ENCODE data around the gene KRT85.
"Not testable (repeated sequence)": the region's sequence is repeated elsewhere in the genome, so short reads cannot be mapped to it uniquely, and the experiment has no call there.

The KRT85 gene

DNA sequence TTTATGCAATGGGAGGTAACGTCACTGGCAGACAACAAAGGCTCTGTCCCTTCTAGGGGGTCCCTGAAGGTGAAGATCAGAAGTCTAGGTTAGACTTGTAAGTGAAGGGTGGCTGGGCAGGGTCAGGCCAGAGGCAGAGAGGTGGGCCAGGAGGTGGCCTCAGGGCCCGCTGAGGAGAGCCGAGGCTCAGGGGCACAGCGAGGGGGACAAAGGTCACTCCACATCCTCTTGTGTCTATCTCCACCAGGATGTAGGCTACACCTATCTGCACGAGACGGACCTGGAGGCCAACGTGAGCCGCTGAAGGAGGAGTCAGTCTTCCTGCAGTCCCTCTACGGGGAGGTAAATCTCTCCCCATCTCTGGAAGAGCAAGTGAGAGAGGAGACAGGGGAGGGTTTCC is 20.3 kb downstream of the KRT85 start:
- no peak for DNase-seq

DNA sequence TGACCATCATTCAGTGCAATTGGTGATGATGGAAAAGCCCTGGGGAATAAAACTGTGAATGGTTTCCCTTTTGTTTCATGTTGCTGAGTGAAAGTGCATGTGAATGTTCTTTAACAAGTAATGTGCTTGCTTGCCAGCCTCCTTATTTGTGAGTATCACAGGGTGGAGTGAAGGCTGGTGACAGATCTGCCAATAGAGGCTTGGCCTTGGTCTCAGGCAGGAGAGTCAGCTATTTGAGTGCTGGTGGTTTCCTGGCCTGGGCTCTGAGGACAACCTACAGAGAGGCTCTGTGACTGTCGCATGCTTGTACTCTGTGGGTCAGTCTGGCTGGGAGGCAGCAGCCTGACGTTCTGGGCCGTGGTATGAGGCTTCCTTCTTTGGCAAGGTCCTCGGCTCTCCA is 20.7 kb downstream of the KRT85 start:
- DNase-seq: no peak

DNA sequence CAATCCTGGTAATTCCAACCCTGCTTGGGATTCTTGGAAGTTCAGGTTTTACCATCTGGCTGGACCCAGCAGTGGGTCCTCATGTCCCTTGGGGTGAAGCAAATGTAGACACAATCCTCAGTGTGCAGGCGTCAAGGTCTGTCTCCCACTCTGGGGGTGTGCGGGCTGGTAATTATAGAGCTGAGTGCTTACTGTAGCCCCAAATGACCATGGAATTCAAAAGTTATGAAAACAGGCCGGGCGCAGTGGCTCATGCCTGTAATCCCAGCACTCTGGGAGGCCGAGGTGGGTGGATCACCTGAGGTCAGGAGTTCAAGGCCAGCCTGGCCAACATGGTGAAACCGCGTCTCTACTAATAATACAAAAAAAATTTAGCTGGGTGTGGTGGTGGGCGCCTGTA is 22.2 kb downstream of the KRT85 start:
- not testable (repeated sequence) for DNase-seq

DNA sequence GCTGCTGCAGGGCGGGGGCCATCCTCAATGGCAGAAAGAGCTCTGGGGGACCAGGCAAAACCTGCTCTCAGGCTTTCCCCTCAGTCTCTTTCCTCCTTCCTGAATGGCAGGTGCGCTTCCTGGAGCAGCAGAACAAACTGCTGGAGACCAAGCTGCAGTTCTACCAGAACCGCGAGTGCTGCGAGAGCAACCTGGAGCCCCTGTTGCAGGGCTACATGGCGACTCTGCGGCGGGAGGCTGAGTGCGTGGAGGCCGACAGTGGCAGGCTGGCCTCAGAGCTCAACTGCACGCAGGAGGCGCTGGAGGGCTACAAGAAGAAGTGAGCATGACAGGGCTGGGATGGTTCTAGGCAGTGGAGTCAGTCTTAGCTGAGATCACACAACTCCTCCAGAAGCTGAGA is 23.2 kb downstream of the KRT85 start:
- DNase-seq: no peak

DNA sequence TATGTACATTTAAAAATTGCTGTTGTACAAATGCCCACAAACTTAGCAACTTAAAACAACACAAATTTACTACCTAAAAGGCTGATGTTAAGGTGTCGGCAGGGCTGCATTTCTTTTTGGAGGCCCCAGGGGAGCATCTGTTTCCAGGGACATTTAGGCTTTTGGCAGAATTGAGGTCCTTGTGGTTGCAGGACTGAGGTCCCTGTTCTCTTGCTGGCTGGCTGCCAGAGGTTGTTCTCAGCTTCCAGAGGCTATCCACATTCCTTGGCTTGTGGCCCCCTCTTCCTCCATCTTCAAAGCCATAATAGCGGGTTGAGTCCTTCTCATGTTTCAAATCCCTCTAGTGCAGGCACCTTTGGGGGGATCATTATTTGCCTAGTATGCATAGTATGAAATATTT is 23.7 kb downstream of the KRT85 start:
- no peak for DNase-seq

DNA sequence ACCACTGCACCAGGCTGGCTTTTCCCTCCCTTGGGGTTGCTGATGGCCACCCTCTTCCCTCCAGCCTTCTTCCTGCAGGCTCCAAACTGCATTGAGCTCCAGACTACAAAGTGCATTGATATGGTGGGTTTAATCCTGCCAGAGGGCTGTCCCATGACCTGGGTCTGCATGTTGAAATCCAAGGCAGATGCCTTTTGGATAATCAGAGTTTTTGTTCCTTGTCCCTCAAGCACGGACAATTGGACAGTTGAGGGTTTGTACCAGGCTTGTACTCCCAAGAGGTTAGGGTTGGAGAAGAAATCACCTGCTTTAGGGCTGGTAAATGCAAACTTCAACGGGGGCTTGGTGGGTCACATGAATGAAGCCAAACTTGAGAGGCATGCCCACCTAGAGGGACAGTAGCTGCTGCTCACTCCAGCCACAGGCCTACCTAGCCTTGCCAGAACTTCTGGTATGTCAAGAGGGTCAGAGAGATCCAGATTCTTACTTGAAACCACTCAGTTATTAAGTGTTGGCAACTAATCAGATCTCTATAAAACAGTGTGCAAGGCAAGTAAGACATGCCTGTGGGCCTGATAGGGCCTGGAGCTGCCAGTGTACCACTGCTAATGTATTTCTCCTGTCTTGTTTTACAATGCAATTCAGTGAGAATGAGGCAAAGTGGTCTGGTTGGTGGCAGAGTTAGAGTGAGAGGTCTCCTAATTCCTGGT is 24.3 kb downstream of the KRT85 start:
- DNase-seq: no peak

DNA sequence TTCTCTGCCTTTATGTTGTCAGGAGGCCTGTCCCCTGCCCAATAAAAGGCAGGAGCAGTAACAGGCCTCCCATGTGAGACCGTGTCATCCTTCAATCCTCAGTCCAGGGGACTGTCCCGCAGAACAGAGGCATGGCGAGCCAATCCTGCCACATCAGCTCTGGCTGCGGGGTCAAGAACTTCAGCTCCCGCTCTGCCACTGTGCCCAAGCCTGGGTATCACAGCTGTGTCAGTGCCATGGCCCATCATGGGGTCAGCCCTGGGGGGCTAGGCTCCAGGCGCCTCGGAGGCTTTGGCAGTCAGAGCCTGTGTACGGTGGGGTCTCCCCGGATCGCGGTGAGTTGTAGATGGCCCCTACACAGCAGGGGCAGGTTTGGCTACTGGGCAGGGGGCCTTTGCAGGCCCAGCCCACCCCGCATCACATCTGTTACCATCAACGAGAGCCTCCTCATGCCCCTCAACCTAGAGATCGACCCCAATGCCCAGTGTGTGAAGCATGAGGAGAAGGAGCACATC is 26.2 kb downstream of the KRT85 start:
- DNase-seq: no peak

DNA sequence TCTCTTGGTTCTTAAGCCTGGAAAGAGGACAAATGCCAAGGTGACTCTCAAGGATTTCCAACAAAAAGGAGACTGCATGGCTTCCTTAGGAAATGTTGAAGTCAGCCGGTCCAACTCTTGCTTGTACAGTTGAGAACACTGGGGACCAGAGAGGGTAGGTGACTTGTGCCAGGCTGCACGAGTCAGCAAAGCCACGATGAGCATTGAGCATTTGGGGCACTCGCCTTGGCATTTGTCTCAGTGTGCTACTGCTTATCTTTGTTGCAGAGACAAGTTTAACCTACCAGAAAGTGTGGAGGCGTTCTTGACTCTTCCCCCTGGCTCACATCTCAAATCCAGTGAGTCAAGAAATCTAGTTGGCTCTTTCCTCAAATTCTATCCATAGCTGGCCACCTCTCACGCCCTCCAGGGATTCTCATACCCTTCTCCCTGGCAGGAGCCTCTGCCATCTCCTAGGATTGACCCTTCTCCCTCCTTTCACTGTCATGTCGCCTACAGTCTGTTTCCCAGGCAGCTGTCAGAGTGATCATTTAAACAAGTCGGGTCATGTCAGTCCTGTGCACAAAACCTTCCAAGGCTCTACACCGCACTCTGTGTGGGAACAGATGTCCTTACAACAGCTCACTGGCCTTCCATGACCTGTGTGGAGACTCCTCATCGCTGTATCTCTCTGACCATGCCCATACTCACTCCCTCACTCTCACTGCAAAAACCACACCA is 28.9 kb downstream of the KRT85 start:
- no peak for DNase-seq

DNA sequence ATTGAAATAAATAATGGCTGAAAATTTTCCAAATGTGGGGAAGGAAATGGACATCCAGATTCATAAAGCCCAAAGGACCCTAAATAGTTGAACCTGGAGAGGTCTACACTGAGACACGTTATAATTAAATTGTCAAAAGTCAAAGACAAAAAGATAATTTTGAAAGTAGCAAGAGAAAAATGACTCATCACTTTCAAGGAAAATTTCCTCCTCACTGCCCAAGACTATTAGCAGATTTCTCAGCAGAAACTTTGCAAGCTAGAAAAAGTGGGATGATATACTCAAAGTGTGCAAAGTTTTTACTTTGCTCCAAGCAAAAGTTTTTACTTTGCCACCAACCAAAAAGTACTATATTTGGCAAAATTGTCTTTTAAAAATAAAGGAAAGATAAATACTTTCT is 30.2 kb downstream of the KRT85 start:
- no peak for DNase-seq

DNA sequence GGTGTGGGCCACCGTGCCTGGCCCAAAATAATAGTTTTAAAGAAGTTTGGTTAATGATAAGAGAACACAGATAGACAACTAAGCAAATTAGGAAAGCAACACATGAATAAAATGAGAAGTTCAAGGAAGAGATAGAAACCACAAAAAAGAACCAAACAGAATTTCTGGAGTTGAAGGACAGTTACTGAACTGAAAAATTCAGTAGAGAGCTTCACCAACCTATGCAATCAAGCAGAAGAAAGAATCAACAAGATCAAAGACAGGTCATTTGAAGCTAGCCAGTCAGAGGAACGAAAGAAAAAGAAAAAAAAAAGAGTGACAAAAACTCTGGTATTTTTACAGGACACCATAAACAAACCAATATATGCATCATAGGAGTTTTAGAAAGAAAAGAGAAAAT is 30.6 kb downstream of the KRT85 start:
- no peak for DNase-seq

DNA sequence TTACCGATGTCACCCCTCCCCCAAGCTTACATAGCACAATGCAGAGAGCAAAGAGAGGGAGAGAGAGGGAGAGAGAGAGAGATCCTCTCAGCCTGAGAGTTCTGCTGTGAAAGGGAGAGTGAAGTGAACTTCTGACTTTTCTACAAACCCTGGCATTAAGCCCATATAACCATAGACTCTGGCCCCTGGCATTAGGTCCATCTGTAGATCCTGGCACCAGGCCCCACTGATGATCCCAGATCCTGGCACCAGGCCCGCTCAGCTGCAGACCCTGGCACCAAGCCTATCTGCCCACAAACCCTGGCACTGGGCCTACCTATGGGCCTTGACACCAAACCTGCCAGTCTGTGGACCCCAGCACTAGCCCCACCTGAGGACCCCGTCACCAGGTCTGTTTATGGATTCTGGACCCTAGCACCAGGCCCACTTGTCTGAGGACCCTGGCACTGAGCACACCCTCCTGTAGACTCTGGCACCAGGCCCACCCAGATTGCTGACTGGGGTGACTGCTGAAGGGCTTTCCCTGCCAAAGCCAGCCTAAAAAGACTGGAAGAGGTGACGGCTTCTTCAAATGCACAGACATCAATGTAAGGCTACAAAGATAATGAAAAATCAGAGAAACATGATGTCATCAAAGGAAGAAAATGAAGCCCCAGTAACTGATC is 31.6 kb downstream of the KRT85 start:
- no peak for DNase-seq

DNA sequence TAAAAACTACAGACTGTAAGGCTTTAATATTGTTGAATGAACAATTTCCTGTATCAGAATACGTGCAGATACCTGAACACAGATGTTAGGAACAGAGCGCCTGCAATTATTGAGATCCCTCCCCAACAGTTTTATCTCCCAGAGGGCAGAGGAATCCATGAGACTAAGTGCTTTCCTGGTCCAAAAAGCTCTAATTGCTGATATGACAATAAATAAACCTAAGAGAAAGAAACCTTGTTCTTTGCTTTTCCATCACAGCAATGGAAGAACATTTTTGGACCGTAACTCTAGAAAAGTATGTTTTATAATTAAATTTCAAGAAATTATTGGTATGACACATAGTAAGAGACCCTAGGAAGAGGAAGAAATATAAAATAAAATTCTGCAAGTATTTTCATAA is 33.1 kb downstream of the KRT85 start:
- DNase-seq: no peak

DNA sequence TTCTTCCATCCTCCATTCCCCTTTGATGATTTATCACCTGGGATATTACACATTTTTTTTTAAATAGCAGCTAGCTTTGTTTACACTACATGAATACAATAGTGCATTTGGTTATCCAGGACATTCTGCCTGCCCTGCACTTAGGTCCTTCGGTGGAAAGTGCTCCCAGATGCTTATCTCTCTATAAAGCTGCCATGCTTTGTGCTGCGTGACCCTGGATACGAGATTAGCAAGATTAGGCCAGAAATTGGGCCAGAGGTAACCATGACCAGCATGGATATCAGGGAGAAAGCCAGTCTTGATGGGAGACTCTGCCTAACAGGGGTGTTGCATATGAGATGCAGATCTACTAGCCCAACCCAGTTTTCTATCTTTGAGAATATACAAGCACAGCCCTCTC is 34.0 kb downstream of the KRT85 start:
- no peak for DNase-seq

DNA sequence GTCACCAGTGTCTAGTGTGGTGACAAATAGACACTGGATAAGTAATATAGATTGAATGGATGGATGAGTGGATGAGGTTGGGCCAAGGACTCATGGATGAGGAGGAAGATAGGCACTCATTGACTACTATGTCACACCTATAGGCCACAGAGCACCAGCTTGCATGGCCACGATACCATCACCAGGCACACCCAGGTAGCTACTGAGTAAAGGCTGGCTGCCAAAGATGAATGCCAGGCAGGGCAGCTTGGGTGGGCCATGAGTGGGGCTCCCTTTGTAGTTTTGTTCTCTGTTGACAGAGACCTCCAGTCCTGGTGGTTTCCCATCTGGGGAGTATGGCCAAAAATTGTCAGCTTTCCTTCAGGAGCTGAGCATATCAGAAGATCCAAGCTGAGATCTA is 34.9 kb downstream of the KRT85 start:
- DNase-seq: no peak

DNA sequence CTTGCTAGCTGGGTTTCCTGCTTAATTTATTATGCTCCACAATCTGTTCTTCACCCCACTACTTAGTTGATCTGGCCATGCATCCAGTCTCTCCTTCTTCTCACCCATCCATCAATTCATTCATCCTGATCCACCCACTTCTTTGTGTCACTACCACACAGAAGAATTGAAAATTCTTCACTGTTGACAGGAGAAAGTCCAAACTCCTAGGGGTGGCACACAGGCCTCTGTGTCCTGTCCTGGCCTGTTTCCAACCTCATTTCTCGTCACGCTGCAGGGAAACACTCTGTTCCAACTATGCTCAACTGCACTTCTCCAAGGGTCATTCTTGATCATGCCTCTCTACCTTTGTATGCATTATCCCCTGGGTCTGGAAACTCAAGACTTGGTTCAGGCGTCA is 35.4 kb downstream of the KRT85 start:
- no peak for DNase-seq

DNA sequence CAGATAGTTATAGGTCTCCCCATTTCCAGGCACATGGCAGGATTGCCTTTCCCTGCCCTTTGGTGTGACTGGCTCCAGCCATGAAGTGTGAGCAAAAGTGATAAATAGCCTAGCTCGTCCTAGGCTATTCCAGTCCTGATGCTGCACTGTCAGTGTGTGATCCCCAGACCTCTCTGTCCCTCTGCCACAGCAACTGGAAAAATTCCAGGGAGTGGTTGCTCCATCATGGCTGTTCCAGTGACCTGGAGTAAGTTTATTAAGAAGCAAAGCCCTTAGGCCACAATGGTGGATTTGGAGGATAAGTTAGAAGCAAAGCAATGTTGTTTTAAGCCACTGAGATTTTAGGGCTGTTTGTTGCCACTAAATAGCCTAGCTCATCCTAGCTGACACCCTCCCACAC is 36.2 kb downstream of the KRT85 start:
- no peak for DNase-seq

DNA sequence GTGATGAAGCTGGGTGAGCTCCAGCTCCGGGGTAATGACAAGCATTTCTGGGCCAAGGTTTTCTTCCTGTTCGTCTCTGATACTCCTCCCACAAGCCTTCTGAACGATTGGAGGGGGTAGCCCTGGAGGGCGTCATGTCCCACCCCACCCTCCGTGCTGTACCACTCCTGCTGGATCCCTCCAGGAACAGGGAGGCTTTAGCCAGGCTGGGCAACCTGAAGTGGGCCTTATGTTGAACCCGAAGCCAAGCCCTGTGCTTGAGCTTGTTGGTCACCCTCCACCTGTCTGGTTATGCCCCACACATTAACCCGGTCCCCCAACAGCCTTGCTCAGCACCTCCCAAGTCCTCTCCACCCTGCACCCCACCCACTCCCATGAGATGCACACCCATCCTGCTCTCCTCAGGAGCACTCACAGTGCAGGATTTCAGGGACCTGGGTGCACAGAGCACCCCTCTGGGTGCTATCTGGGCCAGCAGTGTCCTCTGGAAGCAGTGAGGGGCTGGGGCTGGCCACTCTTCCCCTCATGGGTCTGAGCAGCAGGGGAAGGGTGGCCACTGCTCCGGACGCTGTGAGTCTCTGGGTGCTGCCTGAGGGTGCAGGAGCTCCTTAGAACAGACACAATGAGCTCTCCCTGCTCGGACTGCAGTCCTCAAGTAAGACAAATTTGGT is 39.3 kb downstream of the KRT85 start:
- DNase-seq: no peak

DNA sequence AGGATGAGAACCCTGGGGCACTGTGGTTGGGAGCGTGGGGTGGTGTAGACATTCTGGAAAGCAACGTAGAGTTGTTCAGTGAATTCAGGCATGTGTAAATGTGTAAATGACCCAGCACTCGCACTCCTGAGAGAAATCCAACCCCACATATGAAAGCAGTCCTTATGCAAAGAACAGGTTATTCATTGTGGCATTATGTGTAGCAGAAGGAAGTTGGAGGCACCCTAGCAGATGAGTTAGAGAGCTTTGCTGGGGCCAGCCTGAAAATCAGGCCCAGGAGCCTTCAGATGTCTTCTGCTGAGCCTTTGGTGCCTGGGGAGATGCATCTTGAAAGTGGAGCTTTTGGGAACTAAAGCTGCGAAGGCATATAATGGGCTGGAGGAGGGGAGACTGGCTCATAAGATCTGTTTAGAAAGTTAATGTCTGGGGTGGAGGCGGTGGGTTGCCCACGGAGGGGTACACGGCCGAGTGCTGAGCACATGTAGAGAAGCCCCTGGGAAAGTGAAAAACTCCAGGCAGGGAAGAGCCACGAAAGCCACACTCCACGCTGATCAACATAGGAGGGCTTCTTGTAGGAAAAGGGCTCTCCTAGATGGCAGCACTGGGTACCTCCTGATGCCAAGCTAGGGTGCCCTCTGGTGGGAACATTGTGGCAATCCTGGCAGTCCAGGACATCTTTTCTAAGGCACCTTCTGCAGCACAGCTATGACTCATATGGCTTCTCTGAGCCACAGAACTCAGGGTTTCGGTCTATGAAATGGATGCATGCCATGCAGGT is 40.0 kb downstream of the KRT85 start:
- peak; percentile 68 for DNase-seq

DNA sequence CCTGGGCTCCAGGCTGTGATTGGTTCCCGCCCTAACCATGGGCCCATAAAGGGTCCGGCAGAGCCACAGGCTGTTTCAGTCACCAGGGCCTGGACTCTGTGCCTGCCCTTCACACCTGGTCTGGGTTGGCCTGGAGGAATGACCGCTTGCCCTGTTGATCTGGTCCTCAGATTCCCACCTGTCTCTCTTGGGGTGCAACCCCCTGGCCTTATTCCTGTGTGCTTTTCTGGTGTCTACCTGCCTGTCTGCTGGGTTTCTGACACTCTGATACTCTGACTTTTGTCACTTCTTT is 43.2 kb downstream of the KRT85 start:
- no peak for DNase-seq

DNA sequence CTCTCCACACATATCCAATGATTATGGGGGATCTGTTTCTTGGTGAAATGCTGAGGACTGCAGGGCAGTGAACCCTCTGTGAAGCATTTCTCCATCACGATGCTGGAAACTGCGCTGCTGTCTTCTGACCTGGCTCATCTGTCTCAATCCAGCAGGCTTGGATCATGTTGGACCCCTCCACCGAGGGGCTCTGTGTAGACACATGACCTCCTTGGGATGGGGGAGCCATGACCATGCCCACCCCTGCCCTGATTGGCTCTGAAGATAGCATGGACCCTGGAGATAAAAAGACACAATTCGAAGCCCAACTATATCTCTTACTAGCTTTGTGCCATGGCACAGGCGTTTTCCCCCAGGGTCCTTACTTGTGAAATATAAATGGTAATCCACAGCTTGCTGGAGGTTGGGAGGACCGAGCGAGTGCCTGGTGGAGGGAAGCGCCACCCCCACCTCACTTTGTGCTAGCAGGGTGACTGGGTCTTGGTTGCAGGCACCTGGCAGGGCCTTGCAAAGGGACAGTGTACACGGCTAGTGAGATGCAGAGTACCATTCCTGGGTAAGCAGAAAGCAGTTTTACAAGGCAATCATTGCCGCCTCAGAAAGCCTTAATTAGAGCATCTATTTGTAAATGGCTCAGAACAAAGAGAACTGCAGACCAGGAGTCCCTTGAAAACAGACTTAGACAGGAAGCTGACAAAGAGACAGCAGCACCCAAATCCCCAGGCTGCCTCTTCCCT is 43.7 kb downstream of the KRT85 start:
- no peak for DNase-seq

DNA sequence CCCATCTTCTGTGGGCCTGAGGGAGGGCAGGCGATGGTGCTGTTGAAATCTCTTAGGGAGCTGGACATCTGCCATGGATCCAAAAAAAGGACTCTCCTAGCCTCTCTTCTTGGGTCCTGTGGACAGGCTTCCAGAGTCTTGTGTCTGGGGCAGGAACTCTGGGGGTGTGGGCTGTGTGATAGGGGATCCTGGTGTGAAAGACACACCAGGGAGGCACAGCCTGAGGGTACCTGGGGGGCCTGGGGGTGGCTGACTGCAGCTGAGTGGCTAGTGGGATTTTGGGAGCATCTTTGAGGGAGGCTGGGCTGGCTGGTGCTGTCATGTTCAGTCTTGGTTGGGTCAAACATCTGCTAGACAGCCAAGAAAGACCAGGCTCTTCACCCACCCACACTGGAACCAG is 44.3 kb downstream of the KRT85 start:
- DNase-seq: no peak

DNA sequence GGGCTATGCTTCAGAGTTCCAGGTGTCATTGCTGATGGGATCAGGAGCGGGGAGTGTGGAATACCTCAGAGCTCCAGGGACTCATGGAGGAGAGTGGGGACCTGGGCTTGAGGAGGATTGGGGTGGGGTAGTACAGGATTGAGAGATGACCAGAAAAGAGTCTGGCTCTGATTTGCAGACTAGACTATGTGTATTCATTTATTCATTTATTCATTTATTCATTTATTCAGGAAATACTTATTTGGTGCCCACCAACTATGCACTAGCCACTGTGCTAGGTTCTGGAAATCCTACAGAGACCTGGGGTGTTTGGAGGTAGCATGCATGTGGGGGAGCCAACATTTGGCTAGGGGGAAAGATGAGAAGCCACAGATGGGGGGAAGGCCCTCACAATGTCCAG is 45.2 kb downstream of the KRT85 start:
- DNase-seq: no peak

Data from activated T-cell treated with anti-CD3 and anti-CD28 coated beads for 4 hours (primary cell).